ENCODE results near the gene KLHDC7A. TPM values are rescaled to one million over a fixed set of nuclear protein-coding genes. Genes with fewer than 3 reads are reported as not detected.

The KLHDC7A gene
- total and polyA plus RNA-seq, 7 experiments from 2014 or later: 0.08 to 0.15 TPM; not detected in 5

DNA sequence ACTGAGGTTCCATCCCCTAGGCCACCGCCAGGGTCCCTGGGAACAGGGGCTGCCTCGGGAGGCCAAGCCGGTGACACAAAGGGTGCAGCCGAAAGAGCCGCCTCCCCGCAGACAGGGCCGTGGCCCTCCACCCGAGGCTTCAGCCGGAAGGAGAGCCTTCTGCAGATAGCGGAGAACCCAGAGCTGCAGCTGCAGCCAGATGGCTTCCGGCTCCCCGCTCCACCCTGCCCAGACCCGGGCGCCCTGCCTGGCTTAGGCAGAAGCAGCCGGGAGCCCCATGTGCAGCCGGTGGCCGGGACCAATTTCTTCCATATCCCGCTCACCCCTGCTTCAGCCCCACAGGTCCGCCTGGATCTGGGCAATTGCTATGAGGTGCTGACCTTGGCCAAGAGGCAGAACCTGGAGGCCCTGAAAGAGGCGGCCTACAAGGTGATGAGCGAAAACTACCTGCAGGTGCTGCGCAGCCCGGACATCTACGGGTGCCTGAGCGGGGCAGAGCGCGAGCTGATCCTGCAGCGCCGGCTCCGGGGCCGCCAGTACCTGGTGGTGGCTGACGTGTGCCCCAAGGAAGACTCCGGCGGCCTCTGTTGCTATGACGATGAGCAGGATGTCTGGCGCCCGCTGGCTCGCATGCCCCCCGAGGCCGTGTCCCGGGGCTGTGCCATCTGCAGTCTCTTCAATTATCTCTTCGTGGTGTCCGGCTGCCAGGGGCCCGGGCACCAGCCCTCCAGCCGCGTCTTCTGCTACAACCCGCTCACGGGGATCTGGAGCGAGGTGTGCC is 1.4 kb downstream of the KLHDC7A start:
- H3K9me3 Mint-ChIP-seq: peaks cover 0 to 1% (median 0%) of the 10 kb centered on the region in 11 donors
- H3K27ac Mint-ChIP-seq: no peak overlapping the region
- Histone ChIP-seq H3K4me1 (ENCODE audit: control insufficient read depth in 2 of 2, insufficient read depth in 2 of 2, low read length in 2 of 2) (no peaks in the 10 kb centered on the region), H3K27me3 (ENCODE audit: control insufficient read depth in 2 of 2, insufficient read depth in 2 of 2, low read length in 2 of 2) (no peaks in the 10 kb centered on the region), H3K9me3 (ENCODE audit: control insufficient read depth in 2 of 3, low read length in 3 of 3) (no peaks in the 10 kb centered on the region), H3K4me3 (ENCODE audit: low read length) (no peak overlapping the region), H3K27ac (ENCODE audit: low read depth, low read length) (no peak overlapping the region), H3K36me3 (ENCODE audit: control insufficient read depth in 2 of 3, insufficient read depth in 3 of 3, low read length in 3 of 3) (no peaks in the 10 kb centered on the region)
- CTCF ChIA-PET: no interaction called here
- POLR2A ChIA-PET: no interaction called here
- H3K27me3 Mint-ChIP-seq: peaks cover 0 to 22% (median 8%) of the 10 kb centered on the region in 5 donors
- intact Hi-C loops (cut with micrococcal nuclease): no loop called here
- no peak for ATAC-seq
- peaks cover 0 to 9% (median 0%) of the 10 kb centered on the region in 7 donors for H3K4me1 Mint-ChIP-seq
- no peaks in the 10 kb centered on the region for H3K36me3 Mint-ChIP-seq
- no peak overlapping the region for H3K4me3 Mint-ChIP-seq
- no peak for DNase-seq

DNA sequence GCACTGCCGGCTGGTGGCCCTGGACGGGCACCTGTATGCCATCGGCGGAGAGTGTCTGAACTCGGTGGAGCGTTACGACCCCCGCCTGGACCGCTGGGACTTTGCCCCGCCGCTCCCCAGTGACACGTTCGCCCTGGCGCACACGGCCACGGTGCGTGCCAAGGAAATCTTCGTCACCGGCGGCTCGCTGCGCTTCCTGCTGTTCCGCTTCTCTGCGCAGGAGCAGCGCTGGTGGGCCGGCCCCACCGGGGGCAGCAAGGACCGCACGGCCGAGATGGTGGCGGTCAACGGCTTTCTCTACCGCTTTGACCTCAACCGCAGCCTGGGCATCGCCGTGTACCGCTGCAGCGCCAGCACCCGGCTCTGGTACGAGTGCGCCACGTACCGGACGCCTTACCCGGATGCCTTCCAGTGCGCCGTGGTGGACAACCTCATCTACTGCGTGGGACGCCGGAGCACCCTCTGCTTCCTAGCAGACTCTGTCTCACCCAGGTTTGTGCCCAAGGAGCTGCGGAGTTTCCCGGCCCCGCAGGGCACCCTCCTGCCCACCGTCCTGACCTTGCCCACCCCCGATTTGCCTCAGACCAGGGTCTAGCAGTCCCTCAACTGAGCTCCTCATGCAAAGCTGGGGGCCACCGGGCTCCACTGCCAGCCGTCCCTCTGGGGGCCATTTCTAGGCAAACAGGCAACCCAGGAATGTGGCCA is 2.1 kb downstream of the KLHDC7A start:
- POLR2A ChIA-PET: no interaction called here
- Mint-ChIP-seq H3K4me3 (no peak overlapping the region), H3K27me3 (peaks cover 0 to 22% (median 12%) of the 10 kb centered on the region in 5 donors), H3K9me3 (peaks cover 0 to 1% (median 0%) of the 10 kb centered on the region in 11 donors), H3K36me3 (no peaks in the 10 kb centered on the region), H3K27ac (no peak overlapping the region), H3K4me1 (peaks cover 0 to 9% (median 0%) of the 10 kb centered on the region in 7 donors)
- H3K27ac ChIP-seq (ENCODE audit: low read depth, low read length): no peak overlapping the region
- H3K27me3 ChIP-seq (ENCODE audit: control insufficient read depth in 2 of 2, insufficient read depth in 2 of 2, low read length in 2 of 2): no peaks in the 10 kb centered on the region
- H3K4me1 ChIP-seq (ENCODE audit: control insufficient read depth in 2 of 2, insufficient read depth in 2 of 2, low read length in 2 of 2): no peaks in the 10 kb centered on the region
- H3K4me3 ChIP-seq (ENCODE audit: low read length): no peak overlapping the region
- ATAC-seq: no peak
- H3K36me3 ChIP-seq (ENCODE audit: control insufficient read depth in 2 of 3, insufficient read depth in 3 of 3, low read length in 3 of 3): no peaks in the 10 kb centered on the region
- CTCF ChIA-PET: no interaction called here
- intact Hi-C loops (cut with micrococcal nuclease): no loop called here
- DNase-seq: no peak
- no peaks in the 10 kb centered on the region for H3K9me3 ChIP-seq (ENCODE audit: control insufficient read depth in 2 of 3, low read length in 3 of 3)

DNA sequence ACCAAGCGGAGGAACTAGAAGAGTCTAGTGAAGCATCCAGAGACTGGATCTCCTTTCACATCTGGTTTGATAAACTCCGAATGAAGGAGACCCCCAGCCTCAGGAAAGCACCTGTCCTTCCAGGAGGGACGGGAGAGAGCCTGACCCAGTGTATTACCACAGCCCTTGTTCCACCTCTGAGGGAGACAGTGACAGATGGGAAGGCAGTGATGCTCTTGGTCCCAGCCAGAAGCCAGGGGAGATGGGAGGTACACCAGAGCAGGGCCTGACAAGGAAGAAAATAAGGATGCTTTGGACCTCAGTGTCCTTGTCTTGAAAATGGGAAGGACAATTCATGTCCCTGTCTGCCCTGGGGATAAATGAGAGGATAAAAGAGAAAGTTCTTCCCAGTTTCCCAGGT is 3.5 kb downstream of the KLHDC7A start:
- H3K27ac ChIP-seq (ENCODE audit: low read depth, low read length): no peak overlapping the region

DNA sequence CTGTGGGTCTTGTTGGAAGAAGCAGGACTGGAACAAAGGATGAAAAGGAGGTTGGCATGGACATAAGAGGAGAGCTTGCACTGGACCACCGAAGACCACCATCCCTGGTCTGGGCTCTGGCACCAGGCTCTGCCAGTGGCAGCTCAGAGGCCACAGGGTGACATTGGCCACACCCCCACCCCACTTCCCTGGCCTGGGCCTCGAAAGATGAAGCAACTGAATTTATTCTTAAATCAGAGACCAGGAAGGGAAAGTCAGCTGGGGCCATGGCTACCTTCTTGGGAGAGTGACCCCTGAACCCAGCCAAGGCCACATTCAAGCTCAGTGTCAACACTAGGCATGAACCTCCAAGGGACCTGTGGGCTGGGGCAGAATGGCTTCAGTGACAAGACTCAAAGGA is 4.0 kb downstream of the KLHDC7A start:
- Mint-ChIP-seq H3K4me1 (peaks cover 0 to 2% (median 0%) of the 10 kb centered on the region in 7 donors), H3K27ac (no peak overlapping the region), H3K4me3 (no peak overlapping the region), H3K36me3 (no peaks in the 10 kb centered on the region), H3K27me3 (peaks cover 0 to 23% (median 12%) of the 10 kb centered on the region in 5 donors), H3K9me3 (peaks cover 0 to 5% (median 0%) of the 10 kb centered on the region in 11 donors)
- Histone ChIP-seq H3K36me3 (ENCODE audit: control insufficient read depth in 2 of 3, insufficient read depth in 3 of 3, low read length in 3 of 3) (no peaks in the 10 kb centered on the region), H3K27me3 (ENCODE audit: control insufficient read depth in 2 of 2, insufficient read depth in 2 of 2, low read length in 2 of 2) (no peaks in the 10 kb centered on the region), H3K27ac (ENCODE audit: low read depth, low read length) (no peak overlapping the region), H3K4me1 (ENCODE audit: control insufficient read depth in 2 of 2, insufficient read depth in 2 of 2, low read length in 2 of 2) (no peaks in the 10 kb centered on the region), H3K9me3 (ENCODE audit: control insufficient read depth in 2 of 3, low read length in 3 of 3) (no peaks in the 10 kb centered on the region), H3K4me3 (ENCODE audit: low read length) (no peak overlapping the region)
- ATAC-seq (no peak), DNase-seq (no peak)
- intact Hi-C loops (cut with micrococcal nuclease): no loop called here
- POLR2A ChIA-PET: no interaction called here
- CTCF ChIA-PET: no interaction called here

More for the DNA sequence above, 3.5 kb downstream of the KLHDC7A start:
- Histone ChIP-seq H3K36me3 (ENCODE audit: control insufficient read depth in 2 of 3, insufficient read depth in 3 of 3, low read length in 3 of 3) (no peaks in the 10 kb centered on the region), H3K4me3 (ENCODE audit: low read length) (no peak overlapping the region), H3K9me3 (ENCODE audit: control insufficient read depth in 2 of 3, low read length in 3 of 3) (no peaks in the 10 kb centered on the region), H3K4me1 (ENCODE audit: control insufficient read depth in 2 of 2, insufficient read depth in 2 of 2, low read length in 2 of 2) (no peaks in the 10 kb centered on the region), H3K27me3 (ENCODE audit: control insufficient read depth in 2 of 2, insufficient read depth in 2 of 2, low read length in 2 of 2) (no peaks in the 10 kb centered on the region)
- H3K9me3 Mint-ChIP-seq: peaks cover 0 to 5% (median 0%) of the 10 kb centered on the region in 11 donors
- no peaks in the 10 kb centered on the region for H3K36me3 Mint-ChIP-seq
- ATAC-seq (no peak), DNase-seq (no peak)
- CTCF ChIA-PET: no interaction called here
- POLR2A ChIA-PET: no interaction called here
- intact Hi-C loops (cut with micrococcal nuclease): no loop called here
- H3K4me1 Mint-ChIP-seq: peaks cover 0 to 5% (median 0%) of the 10 kb centered on the region in 7 donors
- H3K4me3 Mint-ChIP-seq: no peak overlapping the region
- peaks cover 0 to 19% (median 12%) of the 10 kb centered on the region in 5 donors for H3K27me3 Mint-ChIP-seq
- H3K27ac Mint-ChIP-seq: no peak overlapping the region

DNA sequence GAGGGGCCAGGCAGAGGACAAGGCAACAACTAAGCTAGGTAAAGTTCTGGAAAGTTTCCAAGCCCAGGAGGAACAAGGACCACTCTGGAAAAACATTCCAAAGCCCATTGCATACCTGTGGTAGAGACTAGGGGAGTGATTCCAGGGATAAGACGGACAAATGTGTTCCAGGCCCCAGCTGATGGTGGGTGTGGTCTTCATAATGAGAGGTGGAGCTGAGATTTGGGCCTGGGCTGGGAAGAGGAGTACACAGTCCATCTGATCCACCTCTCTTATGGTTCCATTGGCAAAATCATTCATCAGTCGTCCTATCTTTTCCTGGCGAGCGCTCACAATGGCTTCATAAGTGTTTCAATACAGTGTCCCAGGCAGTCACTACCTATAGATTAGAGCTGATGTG is 4.5 kb downstream of the KLHDC7A start:
- Histone ChIP-seq H3K4me1 (ENCODE audit: control insufficient read depth in 2 of 2, insufficient read depth in 2 of 2, low read length in 2 of 2) (no peaks in the 10 kb centered on the region), H3K27ac (ENCODE audit: low read depth, low read length) (no peak overlapping the region), H3K36me3 (ENCODE audit: control insufficient read depth in 2 of 3, insufficient read depth in 3 of 3, low read length in 3 of 3) (no peaks in the 10 kb centered on the region), H3K4me3 (ENCODE audit: low read length) (no peak overlapping the region), H3K9me3 (ENCODE audit: control insufficient read depth in 2 of 3, low read length in 3 of 3) (no peaks in the 10 kb centered on the region), H3K27me3 (ENCODE audit: control insufficient read depth in 2 of 2, insufficient read depth in 2 of 2, low read length in 2 of 2) (no peaks in the 10 kb centered on the region)
- intact Hi-C loops (cut with micrococcal nuclease): no loop called here
- DNase-seq (no peak), ATAC-seq (no peak)
- Mint-ChIP-seq H3K4me1 (no peaks in the 10 kb centered on the region), H3K27me3 (peaks cover 0 to 23% (median 12%) of the 10 kb centered on the region in 5 donors), H3K36me3 (no peaks in the 10 kb centered on the region), H3K27ac (no peak overlapping the region), H3K9me3 (peaks cover 0 to 5% (median 0%) of the 10 kb centered on the region in 11 donors), H3K4me3 (no peak overlapping the region)
- ChIA-PET POLR2A (no interaction called here), CTCF (no interaction called here)

DNA sequence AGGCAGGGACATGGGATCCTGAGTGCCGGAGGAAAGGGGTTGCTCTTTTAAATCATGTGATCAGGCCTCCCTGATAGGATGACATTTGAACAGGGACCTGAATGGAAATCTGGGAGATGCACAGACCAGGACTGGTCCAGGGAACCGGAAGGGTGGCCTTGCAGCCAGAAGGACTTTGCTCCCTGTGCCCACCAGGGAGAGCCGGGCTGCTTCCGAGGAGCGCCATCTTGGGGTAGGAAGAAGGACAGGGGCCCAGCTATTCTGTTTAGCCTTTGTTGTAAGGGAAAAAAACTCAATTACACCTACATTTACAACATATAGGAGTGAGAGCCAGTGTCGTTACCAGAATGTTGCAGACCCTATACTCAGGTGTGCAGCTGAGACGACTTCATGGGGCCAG is 5.5 kb downstream of the KLHDC7A start:
- H3K27me3 ChIP-seq (ENCODE audit: control insufficient read depth in 2 of 2, insufficient read depth in 2 of 2, low read length in 2 of 2): no peaks in the 10 kb centered on the region
- peaks cover 0 to 30% (median 18%) of the 10 kb centered on the region in 5 donors for H3K27me3 Mint-ChIP-seq
- DNase-seq (no peak), ATAC-seq (no peak)
- no peaks in the 10 kb centered on the region for H3K36me3 ChIP-seq (ENCODE audit: control insufficient read depth in 2 of 3, insufficient read depth in 3 of 3, low read length in 3 of 3)
- no peak overlapping the region for H3K27ac ChIP-seq (ENCODE audit: low read depth, low read length)
- no peak overlapping the region for H3K4me3 Mint-ChIP-seq
- POLR2A ChIA-PET: no interaction called here
- peaks cover 0 to 5% (median 0%) of the 10 kb centered on the region in 11 donors for H3K9me3 Mint-ChIP-seq
- no peak overlapping the region for H3K27ac Mint-ChIP-seq
- no peaks in the 10 kb centered on the region for H3K9me3 ChIP-seq (ENCODE audit: control insufficient read depth in 2 of 3, low read length in 3 of 3)
- CTCF ChIA-PET: no interaction called here
- H3K4me1 ChIP-seq (ENCODE audit: control insufficient read depth in 2 of 2, insufficient read depth in 2 of 2, low read length in 2 of 2): no peaks in the 10 kb centered on the region
- no peak overlapping the region for H3K4me3 ChIP-seq (ENCODE audit: low read length)
- intact Hi-C loops (cut with micrococcal nuclease): no loop called here
- no peaks in the 10 kb centered on the region for H3K36me3 Mint-ChIP-seq
- H3K4me1 Mint-ChIP-seq: no peaks in the 10 kb centered on the region
